Upper lobe of left lung (tissue), 6 donors: ENCODE data around the gene BLID. TPM values are rescaled to one million over a fixed set of nuclear protein-coding genes. Genes with fewer than 3 reads are reported as not detected.

ENCODE experiments used
- ATAC-seq, 2 donors: fragments of 200-7000 bp; cut with Tn5 transposase; one replicate each; pipeline ENCODE4 v1.9.1; 2022; ENCODE audit warnings: mild to moderate bottlenecking in 2 of 2, moderate library complexity in 2 of 2; ENCODE audit not compliant: low FRiP score in 2 of 2
- DNase-seq, 2 donors: peaks; one replicate each; pipeline ENCODE4 v3.0.0-alpha.2; 2019 to 2020
- H3K27ac ChIP-seq, 4 donors: fragments of 200-600 bp; sonication (generic); one replicate each; pipeline ENCODE4 v1.5.1; 2016 to 2019
- H3K27me3 ChIP-seq, 4 donors: fragments of 200-600 bp; sonication (generic); one replicate each; pipeline ENCODE4 v1.5.1; 2017 to 2019
- H3K36me3 ChIP-seq, 4 donors: fragments of 200-600 bp; sonication (generic); one replicate each; pipeline ENCODE4 v1.5.1; 2016 to 2019
- H3K4me1 ChIP-seq, 4 donors: fragments of 200-600 bp; sonication (generic); one replicate each; pipeline ENCODE4 v1.5.1; 2018 to 2019
- H3K4me3 ChIP-seq, 4 donors: fragments of 200-600 bp; sonication (generic); one replicate each; pipeline ENCODE4 v1.5.1; 2017 to 2019; ENCODE audit warnings: mild to moderate bottlenecking in 2 of 4, moderate library complexity in 1 of 4
- H3K9me3 ChIP-seq, 4 donors: fragments of 200-600 bp; sonication (generic); one replicate each; pipeline ENCODE4 v1.5.1; 2018 to 2019
- CTCF ChIP-seq, 6 experiments: fragments of 450-650 bp in 4 of 6; fragments of 200-600 bp in 2 of 6; sonication (generic) in 2 of 6; IDR thresholded peaks; one replicate each; pipeline ENCODE4 v1.5.1; 2016 to 2019; ENCODE audit warnings: antibody characterized with exemption in 6 of 6
- EP300 ChIP-seq, 4 donors: sonication (generic); formaldehyde crosslinking; IDR thresholded peaks; one replicate each; pipeline ENCODE4 v1.5.1; 2017; ENCODE audit warnings: antibody characterized with exemption in 4 of 4, control low read depth in 2 of 4
- POLR2A ChIP-seq, 4 donors: fragments of 450-650 bp; IDR thresholded peaks; one replicate each; pipeline ENCODE4 v1.5.1; 2016 to 2017; ENCODE audit warnings: antibody characterized with exemption in 4 of 4, mild to moderate bottlenecking in 2 of 4
- POLR2AphosphoS5 ChIP-seq, 2 donors: sonication (generic); formaldehyde crosslinking; IDR thresholded peaks; one replicate each; pipeline ENCODE4 v1.5.1; 2017; ENCODE audit warnings: antibody characterized with exemption in 2 of 2
- WGBS, 2 donors: methylation state at CpG; one replicate each; pipeline ENCODE4 v1.1.5; 2017 to 2018; 5-methylcytosine and 5-hydroxymethylcytosine counted together
- total RNA-seq, 6 donors: library from RNA; depleted of rRNA in 4 of 6; stranded (reverse); fragments of >200 nt in 4 of 6; gene quantifications; one replicate each; pipeline versions ENCODE4 v1.1.0 to v1.2.1, GENCODE V29; 2016 to 2021
- donor health status: DM: no; HTN: no; CAD: no; lungs with moderate emphysema.
- donor health status: DM: no; HTN: yes; CAD: no; lungs with severe emphysema.

The BLID gene
- total RNA-seq, 6 donors from 2014 or later: 0.30 to 6.3 TPM; not detected in 4

- ATAC-seq: no peak
- 29 to 40% methylated on average over 3 of the region's 3 CpGs for WGBS, 2 donors
- peak in 1 of 2 donors; percentile 23 for DNase-seq
Measured at GRCh38 chr11:122108192-122108799, 7.7 kb downstream of the BLID start.

GRCh38 chr11:122107566-122107965, 8.4 kb downstream of the BLID start:
- Histone ChIP-seq H3K4me3 (no peak overlapping the region), H3K4me1 (no peaks in the 10 kb centered on the region), H3K27me3 (no peaks in the 10 kb centered on the region), H3K36me3 (no peaks in the 10 kb centered on the region), H3K9me3 (no peaks in the 10 kb centered on the region), H3K27ac (no peak overlapping the region)
- WGBS, 2 donors: 54% methylated on average over 3 of the region's 3 CpGs
- TF ChIP-seq POLR2A (IDR thresholded peaks at IDR 0.05) (no peak), EP300 (IDR thresholded peaks at IDR 0.05) (no peak), POLR2AphosphoS5 (IDR thresholded peaks at IDR 0.05) (no peak), CTCF (IDR thresholded peaks at IDR 0.05) (no peak)
- DNase-seq (no peak), ATAC-seq (no peak)

More at GRCh38 chr11:122108192-122108799, 7.7 kb downstream of the BLID start:
- no peak overlapping the region for H3K4me3 ChIP-seq
- H3K36me3 ChIP-seq: no peaks in the 10 kb centered on the region
- no peak overlapping the region for H3K27ac ChIP-seq
- H3K4me1 ChIP-seq: no peaks in the 10 kb centered on the region
- TF ChIP-seq POLR2A (IDR thresholded peaks at IDR 0.05) (no peak), EP300 (IDR thresholded peaks at IDR 0.05) (no peak), POLR2AphosphoS5 (IDR thresholded peaks at IDR 0.05) (no peak), CTCF (IDR thresholded peaks at IDR 0.05) (peak in 5 of 6 experiments; percentile 27 to 70 (median 51))
- H3K27me3 ChIP-seq: no peaks in the 10 kb centered on the region
- no peaks in the 10 kb centered on the region for H3K9me3 ChIP-seq

GRCh38 chr11:122107045-122107444, 9.0 kb downstream of the BLID start:
- no peak overlapping the region for H3K4me3 ChIP-seq
- ATAC-seq (peak in 1 of 2 donors; percentile 44), DNase-seq (no peak)
- H3K27me3 ChIP-seq: no peaks in the 10 kb centered on the region
- TF ChIP-seq CTCF (IDR thresholded peaks at IDR 0.05) (no peak), EP300 (IDR thresholded peaks at IDR 0.05) (no peak)
- no peak overlapping the region for H3K27ac ChIP-seq
- 68 to 76% methylated on average over 3 of the region's 3 CpGs for WGBS, 2 donors
- H3K9me3 ChIP-seq: no peaks in the 10 kb centered on the region
- no peaks in the 10 kb centered on the region for H3K4me1 ChIP-seq
- H3K36me3 ChIP-seq: no peaks in the 10 kb centered on the region

GRCh38 chr11:122105044-122105758, 10.8 kb downstream of the BLID start:
- TF ChIP-seq POLR2AphosphoS5 (IDR thresholded peaks at IDR 0.05): no peak
- TF ChIP-seq CTCF (IDR thresholded peaks at IDR 0.05): no peak
- TF ChIP-seq POLR2A (IDR thresholded peaks at IDR 0.05): no peak
- no peak for TF ChIP-seq EP300 (IDR thresholded peaks at IDR 0.05)
- Histone ChIP-seq H3K4me1 (peaks cover 3 to 10% (median 8%) of the 10 kb centered on the region in 4 donors), H3K36me3 (no peaks in the 10 kb centered on the region), H3K9me3 (no peaks in the 10 kb centered on the region), H3K27me3 (peaks cover 0 to 2% (median under 1%) of the 10 kb centered on the region in 4 donors), H3K4me3 (no peak overlapping the region), H3K27ac (no peak overlapping the region)
- no peak for DNase-seq
- 84 to 88% methylated on average over 8 of the region's 8 CpGs for WGBS, 2 donors
- peak in 1 of 2 donors; percentile 28 for ATAC-seq
